GM18870 (cell line): ENCODE results near the gene HMGN2.

ENCODE experiments used
- ATAC-seq: cut with Tn5 transposase; IDR thresholded peaks from one replicate; pipeline ENCODE4 v1.9.1; 2021; ENCODE audit warnings: moderate library complexity; ENCODE audit not compliant: unreplicated experiment

The HMGN2 gene

DNA sequence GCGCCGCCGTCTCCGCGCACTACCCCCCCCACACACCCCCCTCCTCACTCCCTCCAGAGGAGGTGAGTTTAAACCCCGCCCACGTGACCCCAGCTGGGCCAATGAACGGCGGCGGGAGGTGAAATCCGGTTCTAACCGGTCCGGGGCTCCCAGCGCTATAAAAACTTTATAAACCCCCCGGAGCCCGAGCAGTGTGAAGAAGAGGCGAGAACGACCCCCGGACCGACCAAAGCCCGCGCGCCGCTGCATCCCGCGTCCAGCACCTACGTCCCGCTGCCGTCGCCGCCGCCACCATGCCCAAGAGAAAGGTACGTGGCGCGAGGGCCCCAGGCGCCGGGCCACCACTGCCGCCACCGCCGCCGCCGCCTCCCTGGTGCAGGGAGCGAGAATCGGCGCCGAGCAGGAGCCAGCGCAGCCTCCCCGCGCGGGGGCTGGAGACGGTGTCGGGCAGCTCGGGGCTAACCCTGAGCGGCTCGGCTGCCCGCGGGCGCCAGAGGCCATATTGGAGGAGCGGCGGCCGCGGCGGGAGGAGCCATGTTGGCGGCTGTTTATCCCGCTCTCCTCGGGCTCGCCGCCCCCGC, at the start of gene HMGN2:
Gene HMGN2 (plus strand): TSS at position 121 of the 581 bp plus-strand sequence. CDS start 173 bp downstream, at position 294.
- no peak for ATAC-seq

DNA sequence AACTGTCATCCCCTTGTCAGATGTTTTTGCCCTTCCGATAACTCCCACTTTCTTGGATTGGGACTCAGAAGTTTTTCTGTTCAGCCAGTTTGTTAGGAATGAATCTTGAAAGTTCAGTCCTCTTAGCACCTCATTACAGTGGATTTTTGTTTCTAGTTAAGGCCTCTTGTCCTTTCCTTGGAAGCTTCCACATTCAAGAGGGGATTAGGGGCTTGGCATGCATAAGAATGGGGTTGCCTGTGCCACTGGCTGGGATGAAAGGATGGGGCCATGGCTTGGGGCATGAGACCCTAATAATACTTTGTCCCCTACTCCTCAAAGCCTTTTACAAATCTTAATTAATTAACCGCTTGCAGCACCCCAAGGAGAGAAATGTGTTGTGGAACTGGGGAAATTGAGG, 42.5 kb upstream of the HMGN2 start:
- ATAC-seq: no peak

DNA sequence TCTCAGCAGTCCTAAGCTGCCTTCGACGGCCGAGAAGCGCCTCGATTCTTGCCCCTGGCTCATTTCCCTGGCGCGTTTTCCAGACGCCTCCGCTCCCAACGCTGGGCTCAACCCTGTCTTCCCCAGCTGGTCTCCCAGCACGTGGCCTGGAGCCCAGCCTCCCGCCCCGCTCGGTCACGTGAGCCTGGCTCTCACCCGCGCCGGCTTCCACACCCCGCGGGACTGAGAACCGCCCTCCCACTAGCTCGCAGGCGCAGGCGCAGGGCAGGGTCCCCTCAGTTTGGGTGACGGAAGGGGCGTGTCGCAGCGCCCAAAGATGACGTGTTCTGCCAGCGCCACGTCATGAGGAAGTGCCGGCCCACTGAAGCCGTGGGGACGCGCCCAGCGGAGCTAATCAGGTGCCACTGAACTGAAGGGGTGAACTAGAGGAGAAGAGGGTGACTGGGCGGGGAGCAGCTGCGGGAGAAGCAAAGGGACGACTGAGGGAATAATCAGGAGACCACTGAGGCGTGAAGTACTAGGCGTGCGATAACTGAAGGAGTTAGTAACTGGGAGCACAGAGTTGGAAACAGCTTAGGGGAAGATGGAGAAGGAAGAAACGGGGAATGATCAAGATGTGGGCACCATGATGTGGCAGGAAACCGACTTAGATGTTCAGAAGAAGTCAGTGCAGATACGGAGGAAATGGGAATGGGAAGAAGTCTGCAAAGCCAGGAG, 40.1 kb upstream of the HMGN2 start, which contains the start of gene DHDDS:
Gene DHDDS (plus strand): TSS at position 343 of the 717 bp plus-strand sequence. CDS start 625 bp downstream, outside the sequence.
- ATAC-seq: peak; percentile 83

DNA sequence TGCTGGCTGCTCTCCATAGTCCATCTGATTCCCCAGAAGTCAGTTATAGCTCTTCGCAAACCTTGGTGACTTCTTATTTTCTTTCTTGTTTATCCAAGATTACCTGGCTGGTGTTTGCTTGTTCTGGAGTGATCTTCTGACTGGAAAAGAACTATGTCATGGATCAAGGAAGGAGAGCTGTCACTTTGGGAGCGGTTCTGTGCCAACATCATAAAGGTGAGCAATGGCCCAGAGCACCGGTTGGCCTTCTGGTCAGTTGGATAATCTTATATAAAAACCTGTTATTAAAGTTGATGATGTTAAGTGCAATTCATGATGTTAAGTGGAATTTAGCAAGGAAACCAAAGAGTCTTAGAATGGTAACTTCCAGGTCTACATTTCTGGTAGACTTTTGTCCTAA, 39.4 kb upstream of the HMGN2 start:
- no peak for ATAC-seq

DNA sequence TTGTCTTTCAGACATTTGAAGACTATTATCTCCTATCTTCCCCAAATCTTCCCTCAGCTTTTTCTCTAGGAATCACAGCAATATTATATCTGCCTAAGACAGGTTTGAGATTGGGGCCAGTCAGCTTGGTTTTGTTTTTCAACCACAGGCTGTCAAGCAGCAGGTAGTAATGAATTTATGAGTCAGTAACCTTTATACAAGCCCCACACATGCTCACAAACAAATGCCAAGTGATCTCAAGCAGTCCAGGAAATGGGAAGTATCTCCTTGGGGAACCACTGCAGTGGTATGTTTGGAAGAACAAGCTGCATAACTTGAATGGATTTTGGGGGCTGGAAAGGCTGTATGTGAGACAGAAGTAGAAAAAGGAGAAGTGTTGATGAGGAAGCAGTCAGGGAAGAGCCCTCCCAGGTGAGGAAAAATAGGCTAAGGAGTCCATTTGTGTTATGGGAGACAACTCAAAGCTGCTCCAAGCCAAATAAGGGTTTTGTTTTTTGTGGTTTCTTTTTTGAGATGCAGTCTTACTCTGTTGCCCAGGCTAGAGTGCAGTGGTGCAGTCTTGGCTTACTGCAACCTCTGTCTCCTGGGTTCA, 38.0 kb upstream of the HMGN2 start:
- ATAC-seq: no peak

DNA sequence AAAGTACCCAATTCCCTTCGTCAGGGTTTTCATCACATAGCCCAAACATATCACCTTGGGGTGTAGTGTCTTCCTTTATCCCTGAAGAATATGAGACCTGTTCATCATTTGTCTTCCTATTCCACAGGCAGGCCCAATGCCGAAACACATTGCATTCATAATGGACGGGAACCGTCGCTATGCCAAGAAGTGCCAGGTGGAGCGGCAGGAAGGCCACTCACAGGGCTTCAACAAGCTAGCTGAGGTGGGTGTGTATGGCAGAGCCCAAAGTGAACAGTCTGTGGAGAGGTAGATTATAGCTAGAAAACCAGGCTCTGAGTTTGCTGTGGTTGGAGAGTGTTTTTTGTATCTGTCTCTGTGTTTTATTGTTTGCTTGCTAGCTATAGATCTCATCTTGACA, 34.2 kb upstream of the HMGN2 start:
- no peak for ATAC-seq

DNA sequence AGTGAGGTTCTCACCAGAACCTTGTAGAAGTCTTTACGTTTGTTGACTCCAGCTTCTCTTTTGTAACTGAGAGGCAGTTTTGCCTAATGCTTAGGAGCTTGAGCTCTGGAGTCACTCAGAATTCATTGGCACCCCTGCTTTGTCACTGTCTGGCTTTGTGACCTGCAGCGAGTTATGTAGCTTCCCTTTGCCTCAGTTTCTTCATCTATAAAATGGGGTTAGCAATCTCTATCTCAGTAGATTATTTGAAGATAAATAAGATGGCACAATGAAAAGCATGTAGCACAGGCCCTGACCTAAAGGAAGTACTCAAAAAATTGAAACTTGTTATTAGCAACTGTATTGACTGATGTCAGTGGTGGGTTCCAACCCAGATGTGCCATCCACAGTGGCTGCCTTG, 32.0 kb upstream of the HMGN2 start:
- ATAC-seq: no peak

DNA sequence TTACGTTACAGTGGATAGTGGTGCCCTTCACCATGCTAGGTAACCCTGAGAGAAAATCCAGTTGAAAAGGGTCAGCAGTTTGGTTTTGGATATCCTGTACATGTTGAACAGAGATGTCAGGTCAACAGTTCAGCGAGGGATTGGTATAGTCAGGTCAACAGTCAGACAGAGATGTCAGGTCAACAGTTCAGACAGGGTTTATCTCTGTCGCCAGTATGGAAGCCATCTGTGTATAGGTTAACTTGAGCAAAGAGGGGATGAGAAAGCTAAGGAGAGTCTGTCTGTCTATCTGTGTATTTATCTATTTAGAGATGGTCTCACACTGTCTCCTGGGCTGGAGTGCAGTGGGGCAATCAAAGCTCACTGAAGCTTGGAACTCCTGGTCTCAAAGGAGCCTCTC, 22.4 kb upstream of the HMGN2 start:
- ATAC-seq: no peak

DNA sequence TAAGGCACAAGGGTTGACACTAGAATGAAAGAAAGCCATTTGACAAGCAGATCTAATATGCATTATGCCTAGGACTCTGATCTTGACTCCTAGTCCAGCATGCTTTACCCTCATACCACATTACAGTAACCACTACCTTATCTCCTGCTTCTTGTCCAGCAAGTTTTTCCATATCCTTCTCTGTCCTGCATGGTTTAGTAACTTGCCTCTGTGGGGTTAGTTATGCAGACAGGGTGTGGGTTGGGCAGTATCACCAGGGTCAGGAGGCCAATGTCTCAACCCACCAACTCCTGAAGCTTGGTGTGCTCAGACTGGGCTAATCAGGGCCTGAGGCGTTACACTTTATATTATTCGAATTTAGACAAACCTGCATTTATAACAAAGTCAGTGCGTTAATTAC, 21.3 kb upstream of the HMGN2 start:
- ATAC-seq: no peak

DNA sequence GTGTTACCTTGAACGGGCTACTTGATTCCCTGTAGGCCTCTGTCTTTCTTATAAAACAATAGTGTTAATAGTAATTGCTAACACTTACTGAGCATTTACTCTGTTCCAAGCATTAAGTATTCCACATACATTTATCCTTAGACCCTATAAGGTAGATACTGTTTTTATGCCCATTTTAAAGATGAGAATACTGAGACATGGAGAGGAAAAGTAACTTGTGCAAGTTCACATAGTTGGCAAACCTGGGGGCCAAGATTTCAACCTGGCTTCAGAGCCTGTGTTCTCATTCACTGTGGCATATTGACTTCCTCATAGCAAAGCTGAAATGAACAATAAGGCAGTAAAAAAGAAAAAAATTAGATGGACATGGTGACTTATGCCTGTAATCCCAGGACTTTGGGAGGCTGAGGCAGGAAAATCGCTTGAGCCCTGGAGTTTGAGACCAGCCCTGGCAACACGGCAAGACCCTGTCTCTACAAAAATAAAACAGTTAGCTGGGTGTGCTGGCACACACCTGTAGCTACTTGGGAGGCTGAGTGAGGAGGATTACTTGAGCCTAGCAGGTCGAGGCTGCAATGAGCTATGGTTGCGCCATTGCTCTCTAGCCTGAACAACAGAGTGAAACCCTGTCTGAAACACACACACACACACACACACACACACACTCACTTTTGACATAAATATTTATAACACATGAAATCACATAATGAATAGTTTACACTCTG, 19.6 kb upstream of the HMGN2 start:
- ATAC-seq: no peak

DNA sequence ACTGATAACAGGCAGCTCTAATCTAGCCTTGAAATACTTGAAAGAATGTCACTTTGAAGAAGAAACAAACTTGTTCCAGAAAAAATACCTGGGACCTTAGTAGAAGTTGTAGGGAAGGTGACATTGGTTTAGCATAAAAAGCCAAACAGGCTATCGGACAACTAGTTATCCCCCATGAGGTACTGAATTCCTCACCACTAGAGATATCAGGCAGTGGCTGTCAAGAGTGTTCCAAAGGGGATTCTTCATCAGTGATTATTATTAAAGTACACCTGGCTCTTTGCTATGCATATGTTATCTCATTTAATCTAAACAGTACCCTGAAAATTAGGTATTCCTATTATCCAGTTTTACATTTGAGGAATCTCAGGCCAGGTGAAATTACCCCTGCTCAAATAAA, 13.1 kb upstream of the HMGN2 start:
- ATAC-seq: no peak

DNA sequence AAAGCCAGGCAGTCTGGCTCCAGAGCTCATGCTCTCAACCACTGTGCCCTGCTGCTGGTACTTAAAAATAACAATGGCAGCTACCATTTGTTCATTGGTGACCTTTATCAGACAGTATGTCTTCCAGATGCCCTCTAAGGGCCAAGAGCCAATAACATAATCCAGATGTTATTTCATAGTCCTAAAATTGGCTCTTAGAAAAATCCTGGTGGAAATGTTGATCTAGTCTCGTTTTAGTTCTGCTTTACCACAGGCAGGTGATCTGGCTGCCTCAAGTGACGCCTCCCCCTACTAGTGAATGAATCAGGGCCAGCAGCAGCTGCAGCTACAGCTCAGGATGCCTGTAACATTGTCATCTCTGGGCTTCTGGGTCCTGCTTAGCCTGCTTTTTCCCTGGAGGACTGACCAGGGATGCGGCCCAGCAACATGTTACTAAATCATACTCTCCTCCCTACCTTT, 12.6 kb upstream of the HMGN2 start:
- no peak for ATAC-seq

DNA sequence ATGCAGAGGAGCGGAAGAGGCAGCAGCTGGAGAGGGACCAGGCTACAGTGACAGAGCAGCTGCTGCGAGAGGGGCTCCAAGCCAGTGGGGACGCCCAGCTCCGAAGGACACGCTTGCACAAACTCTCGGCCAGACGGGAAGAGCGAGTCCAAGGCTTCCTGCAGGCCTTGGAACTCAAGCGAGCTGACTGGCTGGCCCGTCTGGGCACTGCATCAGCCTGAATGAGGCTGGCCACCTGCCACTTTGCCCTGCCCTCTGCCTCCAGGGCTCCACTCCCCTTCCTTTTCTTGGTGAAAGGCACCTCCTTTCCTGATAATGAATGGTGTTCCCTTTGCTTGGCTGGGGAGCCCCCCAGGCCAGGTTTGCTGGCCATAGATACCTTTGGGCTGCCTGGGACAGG, 3.3 kb upstream of the HMGN2 start:
- ATAC-seq: no peak

DNA sequence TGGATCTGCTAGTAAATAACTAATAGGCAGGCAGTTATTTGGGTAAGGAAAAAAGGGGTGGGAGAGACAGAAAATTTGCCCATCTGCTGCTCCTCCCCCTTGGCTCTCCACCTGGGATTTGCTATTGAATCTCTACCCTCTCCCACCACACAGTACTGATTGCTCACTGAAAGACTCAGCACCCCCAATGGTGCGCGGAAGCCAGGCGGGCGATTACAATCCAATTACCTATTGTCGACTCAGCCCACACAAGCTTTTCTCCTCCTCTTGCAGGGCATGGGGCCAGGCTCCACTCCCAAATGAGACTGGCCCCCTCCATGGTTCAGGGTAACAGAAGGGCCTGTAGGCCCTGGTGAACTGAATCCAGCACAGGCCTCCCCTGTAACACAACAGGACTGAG, 2.7 kb upstream of the HMGN2 start:
- no peak for ATAC-seq

DNA sequence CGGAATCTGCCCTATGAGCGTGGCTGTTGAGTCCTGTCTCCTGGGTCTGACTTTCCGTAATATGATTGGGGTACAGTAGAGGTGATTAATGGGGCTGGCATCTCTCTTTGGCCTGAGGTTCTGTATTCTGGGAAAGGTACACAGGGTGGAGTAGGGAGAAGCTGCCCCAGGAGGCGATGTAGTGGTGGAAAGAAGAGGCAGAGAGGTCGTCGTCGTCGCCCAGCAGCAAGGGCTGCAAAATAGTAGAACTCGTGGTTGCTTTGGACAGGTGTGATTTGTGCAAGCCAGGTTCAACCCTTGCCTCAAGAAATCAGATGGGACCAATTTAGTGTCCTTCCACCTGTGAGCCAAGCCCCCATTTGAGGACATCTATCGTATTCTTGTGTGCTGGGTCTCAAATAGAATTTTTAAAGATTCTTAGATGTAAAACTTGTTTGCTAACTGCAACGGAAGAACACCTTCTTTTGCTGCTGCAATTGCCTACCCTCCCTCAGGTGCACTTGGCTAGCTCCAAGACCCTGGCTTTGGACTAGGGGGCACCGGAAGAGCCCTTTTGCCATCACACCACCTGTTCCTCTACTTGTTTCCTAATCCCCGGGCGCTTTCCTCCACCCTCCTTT, 1.3 kb upstream of the HMGN2 start:
- no peak for ATAC-seq

DNA sequence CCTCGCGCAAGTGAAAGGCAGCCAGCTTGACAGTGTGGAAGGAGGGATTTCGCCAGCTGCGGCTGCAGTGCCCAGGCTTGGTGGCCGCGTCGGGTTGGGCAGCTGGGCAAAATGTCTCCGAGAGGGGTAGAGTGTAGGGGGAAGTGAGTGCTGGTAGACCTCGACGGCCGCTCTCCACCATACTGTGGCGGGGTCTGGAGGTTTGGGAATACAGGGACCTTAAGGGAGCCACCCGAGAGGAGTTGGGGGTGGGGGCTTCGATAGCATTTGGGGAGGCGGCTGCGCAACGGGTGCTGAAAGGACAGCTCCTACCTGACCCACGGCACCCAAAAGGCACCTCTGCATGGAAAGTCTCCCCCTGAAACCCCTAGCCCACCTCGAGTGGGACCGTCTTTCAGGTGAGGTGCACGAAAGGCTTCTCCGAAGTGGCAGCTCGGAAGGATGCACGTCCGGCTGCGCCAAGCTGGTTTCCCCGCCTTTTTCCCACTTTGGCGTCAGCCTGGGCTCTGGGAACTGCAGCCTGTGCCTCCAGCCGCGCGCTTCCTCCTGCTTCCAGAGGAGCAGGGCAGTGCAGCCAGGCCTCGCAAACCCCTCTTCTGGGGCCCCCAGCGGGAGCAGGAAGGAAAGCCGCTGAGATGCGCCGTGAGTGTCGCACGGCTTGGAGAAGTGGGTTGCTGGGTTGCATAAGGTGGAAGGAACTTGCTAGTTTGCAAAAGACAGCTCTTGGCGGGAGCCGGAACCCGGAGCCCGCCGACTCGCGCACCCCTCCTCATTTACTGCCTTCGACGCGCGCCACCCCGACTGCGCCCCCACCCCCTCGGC, 531 bp upstream of the HMGN2 start:
- ATAC-seq: no peak

DNA sequence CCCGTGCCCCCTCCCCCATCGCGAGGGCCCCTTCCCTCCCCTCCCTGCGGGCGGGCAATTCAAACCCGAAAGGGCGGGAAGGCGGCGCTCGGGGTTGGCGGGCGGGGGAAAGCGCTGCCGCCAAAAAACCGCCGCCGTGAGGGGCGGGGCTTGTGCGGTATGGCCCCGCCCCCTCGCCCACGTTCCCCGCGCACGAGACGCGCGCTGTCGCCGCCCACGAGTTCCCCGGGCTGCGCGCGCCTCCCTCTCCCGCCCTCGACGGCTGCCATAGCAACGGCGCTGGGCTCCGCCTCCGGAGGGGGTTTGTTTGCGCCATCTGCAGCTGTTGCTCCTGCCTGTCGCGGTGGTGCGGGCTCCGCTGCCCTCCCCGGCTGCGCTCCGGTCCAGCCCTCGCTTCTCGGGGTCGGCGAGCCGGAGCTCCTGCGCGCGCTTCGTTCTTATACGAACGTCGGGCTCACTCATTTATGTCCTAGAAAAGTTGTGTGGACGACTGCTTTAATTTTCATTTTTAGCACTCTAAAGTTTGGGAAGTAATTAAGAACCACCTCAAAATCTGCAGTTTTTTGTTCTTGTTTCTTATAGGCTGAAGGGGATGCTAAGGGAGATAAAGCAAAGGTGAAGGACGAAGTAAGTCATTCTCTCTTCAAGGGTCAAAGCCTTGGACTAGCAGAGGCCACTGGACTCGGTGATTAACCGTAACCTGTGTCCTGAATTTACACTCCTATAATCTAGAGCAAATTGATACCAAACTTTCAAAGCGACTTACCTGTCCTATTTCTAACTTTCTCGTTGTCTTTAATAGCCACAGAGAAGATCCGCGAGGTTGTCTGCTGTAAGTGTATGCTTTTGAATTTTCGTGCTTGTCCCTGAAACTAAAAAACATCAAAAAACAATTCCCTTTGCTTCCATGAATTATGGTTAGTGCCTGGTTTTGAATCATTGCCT, 933 bp downstream of the HMGN2 start:
- no peak for ATAC-seq

DNA sequence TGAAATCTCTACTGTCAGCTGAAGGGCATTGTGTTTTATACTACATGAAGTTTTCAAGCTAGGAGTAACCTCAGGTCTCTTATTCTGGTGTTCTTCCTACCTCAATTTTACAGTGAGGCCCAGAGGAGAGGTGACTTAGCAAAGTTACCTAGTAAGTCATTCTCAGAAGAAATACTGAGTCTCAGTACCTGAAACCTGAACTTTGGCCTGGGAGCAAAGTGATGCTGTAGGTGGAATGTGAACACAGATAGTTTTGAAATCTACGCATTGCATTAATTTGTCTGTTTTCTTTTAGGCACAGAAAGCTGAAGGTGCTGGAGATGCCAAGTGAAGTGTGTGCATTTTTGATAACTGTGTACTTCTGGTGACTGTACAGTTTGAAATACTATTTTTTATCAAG, 2.6 kb downstream of the HMGN2 start:
- no peak for ATAC-seq

DNA sequence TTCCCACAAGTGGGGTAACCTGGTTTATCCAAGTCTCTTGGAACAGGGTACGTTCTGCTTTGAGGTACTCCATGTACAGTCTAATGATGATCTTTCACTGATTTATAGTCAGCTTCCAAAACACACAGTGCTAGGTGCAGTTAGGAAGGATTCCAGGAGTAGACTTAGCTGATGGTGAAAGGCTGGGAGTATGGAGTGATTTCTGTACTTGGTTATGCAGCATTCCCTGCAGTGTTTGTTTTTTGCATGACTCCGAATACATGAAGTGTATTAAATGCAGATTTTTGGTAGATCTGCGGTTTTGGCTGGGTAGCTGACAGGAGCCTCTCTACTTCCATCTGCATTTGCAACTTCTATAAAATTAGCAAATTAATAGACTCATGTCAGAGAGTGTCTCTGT, 3.7 kb downstream of the HMGN2 start:
- ATAC-seq: no peak
